ENCODE data around the gene KRTAP9-1. TPM values are rescaled to one million over a fixed set of nuclear protein-coding genes. Genes with fewer than 3 reads are reported as not detected.
"Not testable (repeated sequence)": the region's sequence is repeated elsewhere in the genome, so short reads cannot be mapped to it uniquely, and the experiment has no call there.

Gene KRTAP9-1
- total RNA-seq, 1 experiment from 2014 or later = not detected

GRCh38 chr17:41237116-41237515, 47.4 kb downstream of the KRTAP9-1 start:
- peak; percentile 60 for DNase-seq (ENCODE audit: low spot score)
- in situ Hi-C loops (cut with HindIII; ENCODE audit: low sequenced_read_pairs) = not testable (repeated sequence)

- in situ Hi-C loops (cut with HindIII; ENCODE audit: low sequenced_read_pairs); DNase-seq (ENCODE audit: low spot score): not testable (repeated sequence)
Observed at GRCh38 chr17:41237949-41238437, 48.3 kb downstream of the KRTAP9-1 start, which contains the start of gene KRTAP9-8. KRTAP9-8 (plus strand) TSS chr17:41237999; CDS start chr17:41238052, 53 bp downstream.

Other genes with a start within 250 kb of the KRTAP9-1 start
- gene KRT39, start 222.9 kb upstream of the KRTAP9-1 start, total RNA-seq (2014; rRNA removed; shearing (Covaris generic)) = not detected in 2 replicates
- gene KRT40, start 205.6 kb upstream of the KRTAP9-1 start, total RNA-seq (2014; rRNA removed; shearing (Covaris generic)) = not detected in 2 replicates
- gene KRTAP3-3, start 195.7 kb upstream of the KRTAP9-1 start, total RNA-seq (2014; rRNA removed; shearing (Covaris generic)) = not detected in 2 replicates
- gene KRTAP3-2, start 190.0 kb upstream of the KRTAP9-1 start, total RNA-seq (2014; rRNA removed; shearing (Covaris generic)) = not detected in 2 replicates
- not detected in 2 replicates for gene KRTAP3-1, start 180.8 kb upstream of the KRTAP9-1 start, total RNA-seq (2014; rRNA removed; shearing (Covaris generic))
- gene KRTAP1-5, start 162.7 kb upstream of the KRTAP9-1 start, total RNA-seq (2014; rRNA removed; shearing (Covaris generic)) = not detected in 2 replicates
- gene KRTAP1-4, start 159.7 kb upstream of the KRTAP9-1 start, total RNA-seq (2014; rRNA removed; shearing (Covaris generic)) = not detected in 2 replicates
- not detected in 2 replicates for gene KRTAP1-3, start 155.0 kb upstream of the KRTAP9-1 start, total RNA-seq (2014; rRNA removed; shearing (Covaris generic))
- gene KRTAP1-1, start 148.4 kb upstream of the KRTAP9-1 start, total RNA-seq (2014; rRNA removed; shearing (Covaris generic)) = not detected in 2 replicates
- gene KRTAP2-1, start 142.6 kb upstream of the KRTAP9-1 start, total RNA-seq (2014; rRNA removed; shearing (Covaris generic)) = not detected in 2 replicates
- gene KRTAP2-2, start 134.7 kb upstream of the KRTAP9-1 start, total RNA-seq (2014; rRNA removed; shearing (Covaris generic)) = not detected in 2 replicates
- not detected in 2 replicates for gene KRTAP2-3, start 129.8 kb upstream of the KRTAP9-1 start, total RNA-seq (2014; rRNA removed; shearing (Covaris generic))
- gene KRTAP2-4, start 124.0 kb upstream of the KRTAP9-1 start, total RNA-seq (2014; rRNA removed; shearing (Covaris generic)) = not detected in 2 replicates
- not detected in 2 replicates for gene KRTAP4-7, start 105.7 kb upstream of the KRTAP9-1 start, total RNA-seq (2014; rRNA removed; shearing (Covaris generic))
- gene KRTAP4-8, start 91.7 kb upstream of the KRTAP9-1 start, total RNA-seq (2014; rRNA removed; shearing (Covaris generic)) = not detected in 2 replicates
- gene KRTAP4-16, start 87.7 kb upstream of the KRTAP9-1 start, total RNA-seq (2014; rRNA removed; shearing (Covaris generic)) = not detected in 2 replicates
- not detected in 2 replicates for gene KRTAP4-9, start 84.5 kb upstream of the KRTAP9-1 start, total RNA-seq (2014; rRNA removed; shearing (Covaris generic))
- not detected in 2 replicates for gene KRTAP4-11, start 71.5 kb upstream of the KRTAP9-1 start, total RNA-seq (2014; rRNA removed; shearing (Covaris generic))
- gene KRTAP4-12, start 65.7 kb upstream of the KRTAP9-1 start, total RNA-seq (2014; rRNA removed; shearing (Covaris generic)) = not detected in 2 replicates
- not detected in 2 replicates for gene KRTAP4-6, start 49.3 kb upstream of the KRTAP9-1 start, total RNA-seq (2014; rRNA removed; shearing (Covaris generic))
- not detected in 2 replicates for gene KRTAP4-5, start 40.1 kb upstream of the KRTAP9-1 start, total RNA-seq (2014; rRNA removed; shearing (Covaris generic))
- not detected in 2 replicates for gene KRTAP4-4, start 29.1 kb upstream of the KRTAP9-1 start, total RNA-seq (2014; rRNA removed; shearing (Covaris generic))
- gene KRTAP4-3, start 21.7 kb upstream of the KRTAP9-1 start, total RNA-seq (2014; rRNA removed; shearing (Covaris generic)) = not detected in 2 replicates
- gene KRTAP4-2, start 11.7 kb upstream of the KRTAP9-1 start, total RNA-seq (2014; rRNA removed; shearing (Covaris generic)) = not detected in 2 replicates
- gene KRTAP4-1, start 5.0 kb upstream of the KRTAP9-1 start, total RNA-seq (2014; rRNA removed; shearing (Covaris generic)) = not detected in 2 replicates
- not detected in 2 replicates for gene KRTAP9-2, start 36.8 kb downstream of the KRTAP9-1 start, total RNA-seq (2014; rRNA removed; shearing (Covaris generic))
- not detected in 2 replicates for gene KRTAP9-3, start 42.6 kb downstream of the KRTAP9-1 start, total RNA-seq (2014; rRNA removed; shearing (Covaris generic))
- gene KRTAP9-8, start 48.1 kb downstream of the KRTAP9-1 start, total RNA-seq (2014; rRNA removed; shearing (Covaris generic)) = not detected in 2 replicates
- gene KRTAP9-4, start 59.8 kb downstream of the KRTAP9-1 start, total RNA-seq (2014; rRNA removed; shearing (Covaris generic)) = not detected in 2 replicates
- not detected in 2 replicates for gene KRTAP9-9, start 65.5 kb downstream of the KRTAP9-1 start, total RNA-seq (2014; rRNA removed; shearing (Covaris generic))
- not detected in 2 replicates for gene KRTAP9-6, start 75.5 kb downstream of the KRTAP9-1 start, total RNA-seq (2014; rRNA removed; shearing (Covaris generic))
- gene KRTAP9-7, start 85.8 kb downstream of the KRTAP9-1 start, total RNA-seq (2014; rRNA removed; shearing (Covaris generic)) = not detected in 2 replicates
- not detected in 2 replicates for gene KRTAP29-1, start 113.0 kb downstream of the KRTAP9-1 start, total RNA-seq (2014; rRNA removed; shearing (Covaris generic))
- gene KRTAP16-1, start 119.4 kb downstream of the KRTAP9-1 start, total RNA-seq (2014; rRNA removed; shearing (Covaris generic)) = not detected in 2 replicates
- not detected in 2 replicates for gene KRTAP17-1, start 125.8 kb downstream of the KRTAP9-1 start, total RNA-seq (2014; rRNA removed; shearing (Covaris generic))
- not detected in 2 replicates for gene KRT33A, start 160.9 kb downstream of the KRTAP9-1 start, total RNA-seq (2014; rRNA removed; shearing (Covaris generic))
- not detected in 2 replicates for gene KRT33B, start 179.9 kb downstream of the KRTAP9-1 start, total RNA-seq (2014; rRNA removed; shearing (Covaris generic))
- gene KRT34, start 192.4 kb downstream of the KRTAP9-1 start, total RNA-seq (2014; rRNA removed; shearing (Covaris generic)) = not detected in 2 replicates
- gene KRT31, start 207.7 kb downstream of the KRTAP9-1 start, total RNA-seq (2014; rRNA removed; shearing (Covaris generic)) = not detected in 2 replicates
- not detected in 2 replicates for gene KRT37, start 234.7 kb downstream of the KRTAP9-1 start, total RNA-seq (2014; rRNA removed; shearing (Covaris generic))